Measurements from ENCODE around the gene LHX1.
A peak's percentile ranks its signal among the peaks of the same experiment; 100 is the strongest.

The LHX1 gene

DNA sequence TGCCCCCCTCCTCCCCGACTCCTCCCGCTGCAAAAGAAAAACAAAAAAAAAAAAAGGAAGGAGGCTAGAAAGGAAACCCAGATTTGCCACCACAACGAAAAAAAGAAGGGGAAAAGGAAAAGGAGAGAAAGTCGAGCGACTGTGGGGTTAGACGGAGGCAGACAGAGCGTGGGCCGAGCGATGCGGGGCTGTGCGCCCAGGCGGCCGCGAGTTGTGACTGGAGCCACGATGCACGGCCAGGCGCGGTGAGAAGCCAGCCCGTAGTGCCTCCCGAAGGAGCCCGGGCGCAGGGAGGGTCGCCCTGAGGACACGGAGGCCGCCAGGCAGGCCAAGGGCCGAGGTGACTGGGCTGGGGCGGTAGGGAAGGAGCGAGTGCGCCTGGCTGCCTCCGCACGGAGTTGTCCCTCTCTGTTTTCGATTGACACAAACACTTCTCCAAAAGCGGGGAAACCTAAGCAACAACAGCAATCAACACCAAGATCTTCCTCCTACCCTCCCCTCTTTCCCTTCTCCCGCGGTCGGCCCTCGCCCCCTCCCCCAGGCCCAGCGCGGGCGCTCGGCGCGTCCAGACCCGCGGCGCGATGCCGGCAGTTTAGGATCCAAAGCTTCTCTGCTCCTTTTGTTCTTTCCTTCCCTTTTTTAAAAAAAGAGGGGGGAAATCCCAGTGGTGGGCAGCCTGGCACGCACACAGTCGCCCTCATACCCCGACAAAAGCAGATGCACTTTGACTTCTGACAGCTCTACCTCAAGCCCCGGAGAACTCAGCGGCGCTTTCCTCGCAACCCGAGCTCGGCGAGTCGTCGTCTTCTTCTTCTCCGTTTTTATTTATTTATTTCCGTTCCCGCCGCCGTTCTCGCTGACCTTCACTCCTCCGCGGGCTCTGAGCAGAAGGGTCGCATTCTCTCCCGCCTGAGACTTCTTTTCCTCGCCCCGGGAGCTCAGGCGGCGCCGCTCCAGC is at the start of gene LHX1:
Gene LHX1 (plus strand): TSS at position 475 of the 958 bp plus-strand sequence. CDS start 723 bp downstream, outside the sequence.
- no peak for DNase-seq (ENCODE audit: low spot score)

- DNase-seq (ENCODE audit: low spot score): no peak
Measured at GRCh38 chr17:36888236-36888951, 48.9 kb upstream of the LHX1 start.

DNA sequence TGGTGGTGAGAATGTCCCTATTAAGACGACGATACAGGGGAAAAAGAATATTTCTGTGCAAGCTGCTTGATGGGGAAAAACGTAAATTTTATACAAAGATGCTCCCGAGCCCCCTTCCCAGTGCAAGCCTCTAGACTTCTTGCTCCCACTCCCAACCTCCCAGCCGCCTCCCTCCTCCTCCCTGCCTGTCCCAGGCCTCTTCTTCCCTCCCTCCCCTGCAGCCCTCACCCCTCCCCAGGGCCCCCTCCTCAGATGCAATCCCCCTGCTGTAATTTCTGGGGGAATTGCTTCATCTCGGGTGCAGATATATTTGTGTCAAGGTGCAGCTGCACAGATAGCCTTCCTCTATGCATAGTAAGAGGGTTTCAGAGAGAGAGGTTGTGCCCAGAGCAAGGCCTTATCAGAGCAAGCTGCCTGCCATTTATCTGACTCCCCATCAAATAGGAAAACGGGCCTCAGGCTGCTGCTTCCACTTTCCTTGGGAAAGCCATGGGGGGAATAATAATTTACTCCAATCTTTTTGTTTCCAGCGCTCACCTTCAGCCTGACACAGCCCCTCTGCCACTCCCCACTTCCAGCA is 47.4 kb upstream of the LHX1 start:
- no peak for DNase-seq (ENCODE audit: low spot score)

DNA sequence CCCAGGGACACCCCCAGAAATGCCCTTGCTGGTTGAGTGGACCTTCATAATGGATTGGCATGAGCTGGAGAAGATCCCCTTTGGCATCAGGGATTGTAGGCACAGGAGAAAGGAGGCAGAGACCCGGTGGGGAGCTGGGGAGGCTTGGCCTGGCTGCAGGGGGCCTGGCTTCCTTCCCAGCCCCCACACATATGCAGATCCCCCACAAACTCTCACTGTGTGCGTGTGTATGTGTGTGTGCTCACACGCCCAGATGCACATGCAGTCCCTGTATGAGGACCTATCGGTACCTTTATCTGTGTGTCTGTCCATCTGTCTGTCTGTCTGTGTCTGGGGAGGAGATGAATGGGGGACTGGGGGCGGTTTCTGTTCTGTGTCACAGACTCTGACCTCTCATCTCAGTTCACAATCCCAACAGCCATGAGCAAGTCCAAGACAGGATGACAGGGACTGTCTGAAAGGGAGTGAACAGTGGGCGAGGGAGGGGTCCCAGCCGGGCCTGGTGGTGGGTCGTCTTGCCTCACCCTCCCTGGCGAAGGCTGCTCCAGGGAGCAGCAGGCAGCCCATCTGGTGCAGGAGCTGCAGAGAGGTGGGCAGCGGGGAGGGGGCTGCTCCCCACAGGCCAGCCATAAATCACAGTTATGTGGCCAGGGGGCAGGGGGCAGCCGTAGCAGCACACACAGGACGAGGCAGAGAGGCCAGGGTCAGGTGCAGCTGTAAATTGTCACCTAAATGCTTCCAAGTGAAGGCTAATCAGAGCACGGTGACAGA is 46.7 kb upstream of the LHX1 start:
- no peak for DNase-seq (ENCODE audit: low spot score)

- no peak for DNase-seq (ENCODE audit: low spot score)
Measured at GRCh38 chr17:36892112-36892838, 45.0 kb upstream of the LHX1 start.

DNA sequence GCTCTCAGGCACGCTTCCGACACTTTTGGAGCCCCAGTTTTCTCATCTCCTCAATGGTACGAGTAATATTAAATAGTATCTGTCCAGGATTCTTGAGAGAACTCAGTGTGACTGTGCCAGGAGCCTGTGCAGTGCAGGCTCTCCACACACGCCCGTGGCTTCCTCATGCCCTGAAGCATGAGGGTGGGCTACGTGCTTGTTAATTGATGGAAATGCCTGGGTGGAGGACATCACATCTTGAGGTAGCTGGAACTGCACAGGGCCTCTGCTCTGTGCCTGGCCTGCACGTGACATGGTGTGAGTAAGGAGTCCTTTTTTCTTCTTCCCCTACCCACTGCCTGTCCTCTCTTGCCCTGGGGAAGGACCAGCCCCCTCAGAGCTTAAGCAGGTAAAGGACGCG is 43.1 kb upstream of the LHX1 start:
- DNase-seq (ENCODE audit: low spot score): no peak

- DNase-seq (ENCODE audit: low spot score): no peak
Measured at GRCh38 chr17:36894925-36895324, 42.4 kb upstream of the LHX1 start.

- DNase-seq (ENCODE audit: low spot score): no peak
Measured at GRCh38 chr17:36899250-36900159, 37.8 kb upstream of the LHX1 start.

DNA sequence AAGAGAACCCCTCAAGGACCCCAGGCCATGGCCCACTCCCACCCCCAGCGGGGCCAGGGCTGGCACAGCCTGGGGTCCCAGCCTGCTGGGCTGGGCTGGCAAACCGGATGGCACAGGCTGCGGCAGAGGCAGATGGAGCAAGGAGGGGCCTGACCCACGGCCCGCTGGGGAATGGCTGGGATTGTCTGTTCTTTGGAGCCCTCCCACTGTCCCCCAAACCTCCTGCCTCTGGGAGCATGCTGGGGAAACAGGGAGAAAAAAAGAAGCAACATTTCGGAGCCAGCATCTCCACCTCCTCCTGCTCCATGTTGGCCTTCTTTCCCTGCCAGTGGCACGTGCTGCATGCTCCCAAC is 37.1 kb upstream of the LHX1 start:
- DNase-seq (ENCODE audit: low spot score): no peak

DNA sequence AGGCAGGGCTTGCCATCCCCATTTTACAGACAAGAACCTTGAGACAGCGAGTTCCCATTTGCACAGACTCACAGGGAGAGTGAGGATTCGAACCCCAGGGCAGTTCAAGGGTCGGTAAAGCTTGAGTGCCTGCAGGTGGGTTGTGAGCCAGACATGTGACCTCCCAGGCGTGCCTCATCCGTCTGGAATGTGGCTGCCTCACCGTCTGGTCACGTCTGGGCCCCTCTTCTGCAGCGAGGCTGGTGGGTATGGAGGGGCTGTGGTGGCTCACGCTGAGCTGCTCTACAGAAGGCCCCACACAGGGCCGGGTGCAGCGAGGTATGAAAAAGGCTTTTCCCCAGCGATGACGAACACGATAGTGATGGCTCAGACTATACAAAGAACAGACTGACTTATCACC is 35.8 kb upstream of the LHX1 start:
- DNase-seq (ENCODE audit: low spot score): no peak

- DNase-seq (ENCODE audit: low spot score): no peak
Measured at GRCh38 chr17:36907407-36907806, 29.9 kb upstream of the LHX1 start.

- no peak for DNase-seq (ENCODE audit: low spot score)
Measured at GRCh38 chr17:36910513-36910912, 26.8 kb upstream of the LHX1 start.

- no peak for DNase-seq (ENCODE audit: low spot score)
Measured at GRCh38 chr17:36911001-36911400, 26.3 kb upstream of the LHX1 start.

GRCh38 chr17:36913132-36913531 is 24.1 kb upstream of the LHX1 start:
- DNase-seq (ENCODE audit: low spot score): no peak

DNA sequence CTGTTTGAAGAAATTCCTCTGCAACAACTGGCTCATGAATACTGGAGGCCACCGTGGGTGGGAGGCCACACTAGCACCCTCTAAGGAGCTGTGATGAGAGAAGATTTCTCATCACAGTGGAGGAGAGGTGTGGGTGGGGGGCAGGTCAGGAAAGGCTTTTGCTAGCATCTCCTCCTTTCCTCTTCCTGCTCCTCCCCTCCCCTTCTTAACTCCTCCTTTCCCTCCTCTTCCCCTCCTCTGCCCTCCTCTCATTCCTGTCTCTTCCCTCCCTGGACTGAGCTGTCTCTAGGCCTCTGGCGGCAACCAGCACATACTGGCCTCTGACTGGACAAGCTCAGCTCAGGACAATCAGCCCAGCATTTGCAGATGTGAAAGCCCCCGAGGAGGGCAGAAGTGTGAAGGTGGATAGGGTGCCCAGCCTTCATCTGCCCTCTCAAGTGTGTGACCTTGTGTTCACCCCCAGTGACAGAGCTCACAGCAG is 19.0 kb upstream of the LHX1 start:
- DNase-seq (ENCODE audit: low spot score): no peak

- no peak for DNase-seq (ENCODE audit: low spot score)
Measured at GRCh38 chr17:36919407-36919968, 17.8 kb upstream of the LHX1 start.

DNA sequence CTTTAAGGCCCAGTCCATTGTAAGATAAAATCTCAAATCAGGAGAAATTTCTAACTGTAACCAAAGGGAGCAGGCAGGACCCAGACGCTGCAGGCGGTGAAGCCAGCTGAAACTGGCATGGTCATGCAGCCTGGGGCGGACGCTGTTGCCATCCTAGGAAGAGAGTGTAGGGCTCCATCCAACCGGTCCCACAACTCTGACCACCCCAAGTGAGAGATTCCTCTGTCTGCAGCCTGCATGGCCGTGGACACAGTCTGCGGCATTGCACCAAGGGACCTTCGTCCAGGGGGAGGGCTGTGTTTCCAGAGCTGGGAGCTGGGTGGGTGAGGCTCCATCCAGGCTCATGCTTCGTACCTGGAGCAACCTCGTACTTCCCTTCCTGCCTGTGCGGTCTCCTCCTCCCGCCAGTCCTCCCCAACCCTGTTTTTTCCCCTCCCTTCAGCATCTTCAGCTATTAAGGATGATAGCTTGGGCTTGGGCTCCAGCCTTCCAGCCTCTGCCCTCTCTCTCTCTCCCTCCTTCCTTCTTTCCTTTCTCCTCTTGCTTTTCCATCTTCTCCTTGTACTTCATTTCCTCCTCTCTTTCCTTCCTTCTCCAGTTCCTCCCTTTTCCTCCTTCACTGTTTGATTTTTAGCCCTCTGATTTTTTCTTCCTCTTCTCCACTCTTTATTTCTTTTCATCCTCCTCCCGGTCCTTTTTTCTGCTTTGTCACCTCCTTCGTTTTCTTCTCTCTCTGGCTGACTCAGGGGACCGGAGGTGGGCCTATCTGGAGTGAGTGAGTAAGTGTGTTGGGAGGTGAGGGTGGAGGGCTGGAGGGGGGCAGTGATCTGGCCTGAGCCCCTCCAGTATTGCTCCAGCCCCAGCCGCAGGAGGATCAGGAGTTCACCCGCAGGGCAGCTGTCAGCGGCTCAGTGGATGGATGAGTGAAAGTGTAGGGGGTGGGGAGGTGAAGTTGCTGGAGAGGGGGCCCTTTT is 17.0 kb upstream of the LHX1 start:
- DNase-seq (ENCODE audit: low spot score): no peak

- peak; percentile 83 for DNase-seq (ENCODE audit: low spot score)
Measured at GRCh38 chr17:36921095-36921851, 16.0 kb upstream of the LHX1 start.
